ENCODE data around the gene DLG3.
"Not testable (repeated sequence)": the region's sequence is repeated elsewhere in the genome, so short reads cannot be mapped to it uniquely, and the experiment has no call there.

The DLG3 gene

DNA sequence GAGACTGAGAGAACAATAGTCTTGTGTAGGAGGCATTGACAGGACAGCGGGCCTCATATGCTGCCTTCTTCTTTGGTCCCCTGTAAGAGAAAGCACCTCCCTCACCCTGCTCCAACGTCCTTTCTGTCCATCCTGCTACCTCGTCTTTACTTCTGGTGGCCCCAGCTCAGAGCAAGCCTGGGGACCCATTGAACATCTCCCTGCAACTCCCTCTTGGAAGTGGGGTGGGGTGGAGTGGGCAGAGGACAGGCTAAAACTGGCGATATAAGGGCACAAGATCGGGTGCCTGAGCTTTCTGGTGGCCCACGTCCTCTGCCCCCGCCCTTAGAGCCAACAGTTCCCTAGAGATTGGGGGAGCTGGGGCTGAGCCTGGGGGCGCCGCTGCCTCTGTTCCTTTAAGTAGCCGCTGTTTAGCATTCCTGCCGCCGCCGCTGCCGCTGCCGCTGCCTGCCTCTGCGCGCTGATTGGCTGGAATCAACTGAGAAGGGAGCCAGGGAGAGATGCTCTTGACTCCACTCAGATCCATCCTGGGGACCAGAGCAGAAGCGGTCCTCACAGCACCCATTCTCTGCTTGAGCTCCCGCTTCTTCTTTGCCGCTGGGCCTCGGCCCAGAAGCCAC lies at the start of gene DLG3:
TSS of gene DLG3 (plus strand) at position 510 of the 620 bp plus-strand sequence. CDS start 367 bp downstream, outside the sequence.
- peak within 1 kb of the TSS in 1 of 7 experiments; percentile 27 for H3K4me3 ChIP-seq
- H3K27ac ChIP-seq = no peak within 1 kb of the TSS

DNA sequence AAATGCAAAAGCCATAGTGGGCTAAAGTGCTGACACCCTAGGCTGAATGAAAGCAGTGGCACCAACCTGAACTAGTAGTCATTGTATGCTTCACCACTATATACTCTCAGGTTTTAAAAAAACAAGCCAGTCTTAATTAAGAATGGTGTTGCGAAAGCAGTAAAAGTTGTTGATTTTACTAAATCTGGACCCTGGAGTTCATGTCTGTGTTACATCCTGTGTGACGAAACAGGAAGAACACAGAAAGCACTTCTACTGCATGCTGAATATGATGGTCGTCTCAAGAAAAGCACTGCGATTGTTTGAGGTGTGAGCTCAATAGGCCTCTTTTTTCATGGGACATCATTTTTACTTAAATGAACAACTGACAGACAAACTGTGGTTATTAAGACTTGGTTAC lies 45.7 kb upstream of the DLG3 start:
- Histone ChIP-seq H3K27ac (peak overlapping the region in 1 of 21 experiments; percentile 21), H3K4me3 (no peak overlapping the region)

DNA sequence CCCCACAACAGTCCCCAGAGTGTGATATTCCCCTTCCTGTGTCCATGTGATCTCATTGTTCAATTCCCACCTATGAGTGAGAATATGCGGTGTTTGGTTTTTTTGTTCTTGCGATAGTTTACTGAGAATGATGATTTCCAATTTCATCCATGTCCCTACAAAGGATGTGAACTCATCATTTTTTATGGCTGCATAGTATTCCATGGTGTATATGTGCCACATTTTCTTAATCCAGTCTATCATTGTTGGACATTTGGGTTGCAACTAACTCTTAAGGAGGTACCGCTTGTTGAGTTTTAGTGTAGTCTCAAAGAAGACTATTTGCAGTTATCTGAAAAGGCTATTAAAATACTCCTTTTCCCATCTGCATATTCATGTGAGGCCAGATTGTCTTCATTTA lies 44.5 kb upstream of the DLG3 start:
- not testable (repeated sequence) for H3K4me3 ChIP-seq

DNA sequence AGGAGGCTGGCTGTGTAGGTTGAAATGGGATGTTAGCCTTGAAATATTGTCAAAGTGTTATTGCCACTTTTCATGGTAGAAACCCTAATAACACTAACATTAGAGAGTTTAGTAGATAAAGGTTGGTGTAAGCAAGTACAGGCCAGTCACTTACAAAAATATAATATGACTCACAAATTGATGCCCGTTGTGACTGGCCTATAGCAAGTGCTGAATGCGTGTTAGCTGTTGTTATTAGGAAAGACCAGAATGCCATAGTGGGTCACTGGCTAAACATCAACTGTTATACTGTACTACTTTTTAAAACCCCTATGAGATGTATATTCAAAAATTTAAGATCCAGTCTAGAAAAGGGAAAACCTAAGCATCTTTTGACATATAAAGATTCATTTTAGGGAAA lies 41.9 kb upstream of the DLG3 start:
- H3K27ac ChIP-seq = no peak overlapping the region
- H3K4me3 ChIP-seq = no peak overlapping the region

More for the DNA sequence above, 44.5 kb upstream of the DLG3 start:
- H3K27ac ChIP-seq = not testable (repeated sequence)

DNA sequence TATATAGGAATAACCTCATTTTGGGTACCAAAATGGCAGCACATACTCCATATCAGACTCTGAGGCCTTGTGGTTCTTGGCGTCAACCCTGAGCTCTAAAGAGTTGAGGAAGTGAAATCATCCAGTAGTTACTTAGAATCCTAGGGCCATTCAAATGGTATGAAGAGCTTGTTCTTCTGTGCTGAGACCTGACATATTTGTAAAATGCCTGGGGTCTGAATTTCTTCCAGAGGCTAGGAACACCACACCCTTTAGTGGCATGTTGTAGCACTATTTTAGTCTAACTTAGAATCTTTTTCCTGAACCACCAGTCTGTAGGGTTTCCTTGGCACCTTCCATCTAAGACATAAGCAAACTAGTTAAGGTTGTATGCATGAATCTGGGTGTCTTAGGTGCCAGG lies 39.6 kb upstream of the DLG3 start:
- H3K4me3 ChIP-seq = no peak overlapping the region
- no peak overlapping the region for H3K27ac ChIP-seq

DNA sequence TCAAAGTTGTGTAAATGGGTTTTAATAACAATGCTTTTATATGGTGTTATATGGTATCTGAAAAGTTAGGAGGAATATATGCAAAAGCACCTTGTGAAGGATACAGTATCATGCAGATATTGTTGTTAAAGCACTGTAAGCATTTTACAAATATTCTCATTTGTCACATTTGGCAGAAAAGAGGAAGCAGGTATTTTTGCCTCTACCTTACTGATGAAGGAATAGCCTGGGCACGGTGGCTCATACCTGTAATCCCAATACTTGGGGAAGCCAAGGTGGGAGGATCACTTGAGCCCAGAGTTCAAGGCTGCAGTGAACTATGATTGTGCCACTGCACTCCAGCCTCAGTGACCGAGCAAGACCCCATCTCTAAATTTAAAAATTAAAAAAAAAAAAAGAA lies 33.7 kb upstream of the DLG3 start:
- H3K27ac ChIP-seq = no peak overlapping the region
- no peak overlapping the region for H3K4me3 ChIP-seq

DNA sequence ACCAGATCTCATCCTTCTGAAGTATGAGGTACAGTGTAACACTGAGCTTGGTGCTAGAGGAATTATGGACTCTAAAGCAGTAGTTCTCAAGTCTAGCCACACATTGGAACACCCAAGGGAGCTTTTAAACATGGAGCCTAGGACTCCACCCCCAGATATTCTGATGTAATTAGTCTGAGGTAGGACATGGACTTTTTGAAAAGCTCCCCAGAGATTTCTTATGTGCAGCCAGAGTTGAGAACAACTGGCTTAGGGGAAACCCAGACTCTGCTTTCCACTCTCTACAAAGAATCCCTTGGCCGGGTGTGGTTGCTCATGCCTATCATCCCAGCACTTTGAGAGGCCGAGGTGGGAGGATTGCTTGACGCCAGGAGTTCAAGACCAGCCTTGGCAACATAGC lies 33.2 kb upstream of the DLG3 start:
- no peak overlapping the region for H3K27ac ChIP-seq
- no peak overlapping the region for H3K4me3 ChIP-seq

DNA sequence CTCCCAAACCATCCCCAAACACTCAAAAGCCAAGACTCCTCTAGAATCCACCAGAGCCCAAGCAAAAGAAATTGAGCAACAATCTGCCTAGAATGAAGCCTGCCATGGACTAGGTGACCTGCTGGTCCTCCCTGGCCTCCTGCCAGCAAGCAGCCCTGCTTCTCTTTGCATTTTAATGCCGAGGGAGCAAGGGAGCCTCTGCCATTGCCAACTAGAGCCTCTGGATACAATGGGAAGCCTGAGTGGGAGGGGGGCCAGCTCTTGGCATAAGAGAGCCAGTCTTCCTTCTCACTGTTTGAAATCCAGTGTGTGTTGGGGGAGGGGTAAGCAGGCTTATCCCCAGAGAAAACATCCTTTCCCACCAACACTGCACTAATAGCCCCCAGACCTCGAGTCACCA lies 23.0 kb upstream of the DLG3 start:
- Histone ChIP-seq H3K4me3 (no peak overlapping the region), H3K27ac (no peak overlapping the region)

DNA sequence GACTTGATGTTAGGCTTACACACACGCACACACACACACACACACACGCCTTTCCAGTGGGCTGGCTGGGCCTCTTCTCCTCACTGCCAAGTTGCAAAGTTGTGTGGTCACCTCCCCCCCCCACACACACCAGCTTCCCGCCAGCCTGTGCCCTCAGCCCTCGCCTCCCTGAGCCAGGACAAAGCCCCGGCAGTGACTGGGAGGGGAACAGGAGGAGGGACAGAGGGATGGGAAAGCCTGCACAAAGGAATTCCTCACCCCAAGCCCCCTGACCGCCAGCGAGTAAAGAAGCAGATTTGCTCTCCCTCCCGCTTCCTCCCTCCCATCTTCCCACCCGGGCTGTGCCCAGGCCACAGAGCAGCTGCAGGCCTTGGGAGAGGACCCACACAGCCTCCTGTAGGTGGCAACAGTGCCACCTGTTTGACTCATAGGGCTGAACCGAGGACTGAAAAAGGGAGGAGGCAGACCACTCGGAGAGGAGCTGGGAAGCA lies 21.7 kb upstream of the DLG3 start, which contains the start of gene GDPD2:
TSS of gene GDPD2 (plus strand) at position 464 of the 491 bp plus-strand sequence. CDS start 1,671 bp downstream, outside the sequence.
- Histone ChIP-seq H3K27ac (peak within 1 kb of the TSS in 2 of 21 experiments; percentile 25 to 60), H3K4me3 (no peak within 1 kb of the TSS)

DNA sequence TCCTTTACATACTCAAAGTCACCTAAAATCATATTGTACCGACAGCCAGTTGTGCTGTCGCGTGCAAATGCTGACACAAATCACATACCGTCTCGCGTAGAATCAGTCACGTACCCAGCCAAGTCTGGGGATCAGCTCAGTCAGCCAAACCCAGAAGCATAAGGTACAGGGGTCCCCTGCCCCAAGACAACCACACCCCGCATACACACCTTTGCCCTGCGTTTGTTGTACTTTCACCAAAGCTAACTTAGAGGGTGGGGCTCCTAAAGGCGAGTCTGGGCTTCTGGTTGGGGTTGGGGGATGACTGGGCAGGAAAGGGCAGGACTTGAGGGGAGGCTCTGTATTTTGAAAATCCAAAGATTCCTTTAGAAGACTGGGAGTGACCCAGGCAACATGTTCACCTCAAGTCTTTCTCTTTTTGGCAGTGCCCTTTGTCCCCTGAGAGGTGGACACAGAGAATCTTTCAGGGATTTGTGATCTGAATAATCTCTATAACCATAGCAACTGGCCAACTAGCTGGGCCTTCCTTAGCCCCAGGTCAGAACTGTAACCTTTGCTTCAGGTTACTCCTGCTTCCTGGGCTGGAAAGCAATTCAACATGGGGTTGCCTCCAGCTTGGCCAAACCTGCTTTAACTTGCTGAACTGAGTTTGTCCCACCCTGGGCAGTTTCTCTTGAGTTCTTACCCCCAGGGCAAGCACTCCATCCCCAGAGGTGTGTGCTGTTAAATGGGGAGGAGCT lies 20.5 kb upstream of the DLG3 start:
- H3K27ac ChIP-seq = peak overlapping the region in 2 of 21 experiments; percentile 25 to 60
- no peak overlapping the region for H3K4me3 ChIP-seq

DNA sequence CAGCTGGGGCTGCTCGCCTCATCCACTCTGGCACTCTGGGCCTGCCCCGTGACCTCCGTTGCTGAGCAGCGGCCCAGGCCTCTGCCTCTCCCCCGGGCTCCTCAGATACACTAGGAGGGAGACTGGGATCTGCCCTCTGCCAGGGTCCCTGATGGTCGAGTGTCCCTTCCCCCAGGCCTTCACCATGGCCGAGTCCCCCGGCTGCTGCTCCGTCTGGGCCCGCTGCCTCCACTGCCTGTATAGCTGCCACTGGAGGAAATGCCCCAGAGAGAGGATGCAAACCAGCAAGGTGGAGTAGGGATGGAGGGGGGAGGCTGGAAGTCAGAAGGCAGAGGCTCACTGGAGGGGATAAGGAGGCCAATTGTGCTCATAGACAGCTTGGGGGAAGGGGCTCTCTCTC lies 19.8 kb upstream of the DLG3 start:
- Histone ChIP-seq H3K4me3 (no peak overlapping the region), H3K27ac (no peak overlapping the region)

DNA sequence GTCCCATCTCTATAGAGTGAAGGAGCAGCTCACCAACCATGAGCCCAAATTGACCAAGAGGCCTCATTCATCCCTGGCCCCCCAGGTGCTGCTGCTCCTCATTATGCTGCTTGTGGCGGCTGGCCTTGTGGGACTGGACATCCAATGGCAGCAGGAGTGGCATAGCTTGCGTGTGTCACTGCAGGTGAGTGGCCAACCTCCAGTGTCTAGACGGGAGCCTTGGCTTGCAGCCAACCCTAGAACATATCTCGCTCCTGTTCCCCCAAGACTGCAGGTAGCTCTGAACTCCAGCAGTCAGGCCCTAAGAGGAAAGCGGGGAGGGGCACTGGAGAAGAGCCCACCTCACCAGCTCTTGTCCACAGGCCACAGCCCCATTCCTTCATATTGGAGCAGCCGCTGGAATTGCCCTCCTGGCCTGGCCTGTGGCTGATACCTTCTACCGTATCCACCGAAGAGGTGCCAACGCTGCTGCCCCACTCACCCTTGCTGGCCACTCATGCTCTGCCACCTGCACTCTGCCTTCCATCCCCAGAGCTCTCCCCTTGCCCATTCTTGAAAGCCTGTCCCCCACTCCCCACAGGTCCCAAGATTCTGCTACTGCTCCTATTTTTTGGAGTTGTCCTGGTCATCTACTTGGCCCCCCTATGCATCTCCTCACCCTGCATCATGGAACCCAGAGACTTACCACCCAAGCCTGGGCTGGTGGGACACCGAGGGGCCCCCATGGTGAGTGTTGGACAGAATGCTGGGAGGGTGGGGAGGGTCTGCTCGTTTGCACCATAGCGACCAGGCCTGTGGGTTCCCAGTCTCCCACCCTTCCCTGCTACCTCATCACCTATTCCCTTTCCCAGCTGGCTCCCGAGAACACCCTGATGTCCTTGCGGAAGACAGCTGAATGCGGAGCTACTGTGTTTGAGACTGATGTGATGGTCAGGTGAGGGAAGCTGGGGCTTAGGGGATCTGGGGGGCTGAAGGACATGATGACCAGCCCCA lies 18.1 kb upstream of the DLG3 start:
- H3K4me3 ChIP-seq = no peak overlapping the region
- H3K27ac ChIP-seq = no peak overlapping the region

DNA sequence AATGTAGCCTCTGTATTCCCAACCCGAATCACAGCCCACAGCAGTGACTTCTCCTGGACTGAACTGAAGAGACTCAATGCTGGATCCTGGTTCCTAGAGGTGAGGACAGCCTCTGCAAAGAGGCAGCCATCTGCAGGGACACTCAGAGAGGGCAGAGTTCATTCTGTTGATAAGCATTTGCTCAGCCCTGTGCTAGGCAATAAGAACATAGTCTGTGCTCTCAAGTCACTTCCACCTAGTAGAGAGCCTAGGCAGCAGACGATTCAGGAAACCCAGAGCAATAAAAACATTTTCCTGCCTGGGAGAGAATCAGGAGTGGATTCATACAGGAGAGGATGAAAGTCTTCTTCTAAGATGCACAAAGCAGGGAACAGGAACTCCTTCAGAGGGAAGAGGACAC lies 17.3 kb upstream of the DLG3 start:
- Histone ChIP-seq H3K27ac (no peak overlapping the region), H3K4me3 (no peak overlapping the region)

DNA sequence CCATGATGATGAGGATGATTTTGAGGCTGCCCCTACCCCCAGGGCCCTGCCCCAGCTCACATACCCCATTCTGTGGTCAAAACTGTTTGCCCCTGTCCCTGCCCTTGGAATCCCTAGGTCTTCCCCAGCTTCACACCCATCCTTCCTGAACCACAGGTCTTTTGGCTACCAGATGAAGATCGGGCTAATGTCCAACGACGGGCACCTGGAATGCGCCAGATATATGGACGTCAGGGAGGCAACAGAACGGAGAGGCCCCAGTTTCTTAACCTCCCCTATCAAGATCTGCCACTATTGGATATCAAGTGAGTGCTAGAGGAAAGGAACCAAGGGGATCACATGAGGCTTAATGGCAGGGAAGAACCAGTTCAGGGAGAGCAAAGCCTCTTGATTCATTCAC lies 14.9 kb upstream of the DLG3 start:
- H3K4me3 ChIP-seq = no peak overlapping the region
- no peak overlapping the region for H3K27ac ChIP-seq

DNA sequence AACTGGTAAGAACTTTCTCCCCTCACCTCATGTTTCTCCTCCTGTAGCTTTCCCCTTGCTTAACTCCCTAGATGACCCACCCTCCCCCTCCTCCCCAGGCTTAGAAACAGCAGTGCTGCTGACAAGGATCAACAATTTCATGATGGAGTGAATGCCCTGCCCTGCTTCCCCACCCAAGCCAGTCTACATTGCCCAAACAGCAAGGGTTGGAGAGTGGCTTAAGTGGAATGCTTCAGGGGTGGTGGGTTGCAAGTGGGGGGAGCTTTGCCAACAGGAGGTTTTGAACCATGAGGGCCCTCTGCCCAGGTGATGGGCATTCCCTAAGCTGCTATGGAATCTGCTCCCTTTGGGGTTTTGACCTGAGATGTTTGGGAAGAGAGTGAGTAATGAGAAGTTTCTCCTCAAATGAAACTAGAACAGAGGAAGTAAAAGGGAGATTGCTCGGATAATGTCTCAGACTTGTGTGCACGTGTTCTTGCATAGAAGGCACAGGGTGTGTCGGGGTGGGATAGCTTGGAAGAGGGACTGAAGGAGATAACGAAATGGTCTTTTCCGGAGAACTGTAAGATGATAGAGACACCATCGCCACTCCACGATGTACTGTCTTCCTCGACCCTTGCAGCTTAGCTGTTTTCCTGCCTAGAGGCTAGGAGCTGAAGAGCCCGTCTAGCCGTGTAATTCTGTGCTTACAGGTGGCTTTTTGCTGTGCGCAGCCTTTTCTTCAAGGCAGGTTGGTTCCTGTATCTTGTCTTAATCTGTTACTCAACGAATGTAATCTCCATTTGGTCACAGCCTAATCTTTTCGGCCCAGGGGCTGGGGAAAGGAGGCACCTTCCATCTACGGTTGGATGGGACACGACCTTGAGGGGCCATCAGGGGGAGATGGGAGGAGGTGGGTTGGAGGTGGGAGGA lies 11.4 kb upstream of the DLG3 start:
- Histone ChIP-seq H3K27ac (peak overlapping the region in 13 of 21 experiments; percentile 21 to 78 (median 60)), H3K4me3 (peak overlapping the region; percentile 34 to 61 (median 53))

DNA sequence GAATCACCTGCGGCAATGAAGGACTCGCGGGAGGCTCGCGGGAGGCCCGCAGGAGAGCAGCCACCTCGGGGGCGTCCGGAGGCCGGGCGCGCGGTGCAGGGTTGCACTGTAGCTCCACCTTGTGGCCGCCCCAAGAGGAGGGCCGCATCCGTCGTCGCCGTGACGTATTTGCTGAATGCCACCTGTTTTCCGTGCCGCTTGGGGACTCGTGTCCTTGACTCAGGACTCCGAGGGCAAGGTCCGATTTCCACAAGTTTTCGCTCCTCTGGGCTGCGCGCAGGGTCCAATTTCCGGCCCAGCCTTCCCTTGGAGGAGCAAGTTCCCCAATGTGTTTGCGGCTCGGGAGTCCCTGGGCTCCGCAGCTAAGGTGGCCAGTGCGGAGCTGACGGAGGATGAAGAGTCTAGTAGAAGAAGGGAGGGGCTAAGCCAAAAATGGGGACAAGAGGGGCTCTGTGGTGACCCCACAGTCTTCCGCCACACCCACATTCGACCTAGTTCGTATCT lies 10.7 kb upstream of the DLG3 start:
- Histone ChIP-seq H3K4me3 (peak overlapping the region; percentile 34 to 61 (median 53)), H3K27ac (peak overlapping the region in 18 of 21 experiments; percentile 21 to 78 (median 58))

DNA sequence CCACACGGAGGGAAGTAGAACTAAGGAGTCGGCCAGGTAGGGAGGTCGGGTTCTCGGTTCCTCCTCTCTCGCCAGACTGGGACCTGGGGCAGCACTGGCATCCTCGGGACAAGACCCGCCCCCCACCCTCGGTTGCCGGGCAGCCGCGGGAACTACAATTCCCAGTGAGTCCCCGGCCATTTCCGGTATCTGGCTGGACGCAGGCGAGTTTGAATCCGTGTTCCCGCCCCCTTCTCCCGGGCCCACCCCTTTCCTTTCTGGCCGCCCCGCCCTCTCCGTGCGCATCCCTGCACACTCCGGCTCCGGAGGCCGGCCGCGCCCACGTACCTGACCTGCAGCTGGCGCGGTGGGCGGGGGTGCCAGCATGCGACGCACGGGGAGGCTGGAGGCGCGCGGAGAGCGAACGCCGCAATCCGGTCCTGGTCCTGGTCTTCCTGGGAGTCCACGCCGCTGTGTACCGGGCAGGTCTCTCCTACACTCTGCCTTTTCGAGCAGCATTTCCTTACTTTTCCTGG lies 10.2 kb upstream of the DLG3 start:
- H3K27ac ChIP-seq = peak overlapping the region in 18 of 21 experiments; percentile 21 to 78 (median 58)
- peak overlapping the region; percentile 34 to 61 (median 53) for H3K4me3 ChIP-seq

DNA sequence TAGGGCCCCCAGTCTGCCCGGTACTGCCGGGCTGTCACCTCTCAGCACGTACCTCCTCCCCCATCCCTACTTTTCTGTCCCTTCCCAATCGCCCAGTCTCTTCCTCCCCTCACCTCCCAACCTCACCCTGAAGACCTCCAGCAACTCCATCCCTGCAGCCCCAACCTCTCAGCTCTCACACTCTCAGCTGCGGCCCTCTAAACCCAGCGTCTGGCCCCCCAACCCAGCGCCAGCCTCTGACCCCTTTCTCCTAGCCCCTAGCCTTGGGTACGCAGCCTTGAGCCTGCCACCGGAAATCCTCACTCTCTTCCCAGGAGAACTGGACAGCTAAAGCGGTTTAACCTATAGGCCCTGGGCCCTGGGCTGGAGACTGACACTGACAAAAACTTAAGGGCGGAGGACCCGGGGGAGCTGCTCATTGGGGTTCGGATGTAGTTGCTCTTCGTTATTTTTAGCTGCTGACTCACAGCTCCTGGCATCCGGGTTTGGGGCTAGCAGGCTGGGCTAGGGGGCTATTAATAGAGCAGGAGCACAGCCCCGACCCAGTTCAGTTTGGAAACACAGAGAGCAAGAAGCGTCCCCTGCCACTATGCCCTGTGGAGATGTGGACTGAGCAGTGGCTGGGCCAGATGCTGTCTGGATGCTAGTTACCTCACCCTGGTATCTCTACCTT lies 9.6 kb upstream of the DLG3 start:
- Histone ChIP-seq H3K4me3 (peak overlapping the region; percentile 34 to 61 (median 53)), H3K27ac (peak overlapping the region in 5 of 21 experiments; percentile 7 to 78 (median 48))
